ENCODE measurements around the gene STMN1. TPM values are rescaled to one million over a fixed set of nuclear protein-coding genes. Genes with fewer than 3 reads are reported as not detected.

Gene STMN1
- total RNA-seq, 1 experiment from 2014 or later = 368 TPM

DNA sequence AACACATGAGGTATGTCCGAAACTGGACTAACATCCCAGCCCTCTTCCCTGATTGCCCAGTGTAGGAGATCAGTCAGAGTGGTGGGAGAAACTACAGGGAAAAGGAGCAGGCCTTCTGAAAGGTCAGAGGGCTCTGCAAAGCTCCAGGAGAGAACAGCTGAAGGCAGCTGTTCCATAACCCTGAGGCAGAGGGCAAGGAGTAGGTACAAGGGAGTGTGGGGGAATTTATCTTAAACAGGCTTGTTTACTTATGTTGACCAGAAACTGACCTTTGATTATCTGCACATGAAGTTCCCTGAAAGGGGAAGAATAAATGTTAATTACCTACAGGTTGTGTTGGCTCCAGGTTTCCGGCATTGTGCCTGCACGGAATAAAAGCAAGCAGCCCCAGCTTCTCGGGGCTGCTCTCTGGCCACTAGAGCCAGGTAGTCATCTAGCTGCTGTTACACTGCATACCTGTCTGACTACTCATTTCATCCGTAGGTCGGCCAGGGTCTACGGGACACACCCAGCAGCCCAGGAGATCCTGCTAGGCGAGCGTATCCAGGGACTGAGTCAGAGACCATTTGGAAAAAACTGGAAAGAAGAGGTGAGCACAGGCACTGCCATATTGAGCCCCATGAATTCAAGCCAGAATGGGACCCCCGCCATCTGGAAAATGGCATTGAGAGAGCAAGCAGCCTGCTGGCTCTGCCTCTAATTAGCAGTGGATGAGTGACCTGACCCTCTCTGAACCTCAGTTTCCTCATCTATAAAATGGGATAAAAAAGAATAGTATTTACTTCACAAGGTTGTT is 15.8 kb downstream of the STMN1 start:
- no peaks in the 10 kb centered on the region for H3K9me3 ChIP-seq (ENCODE audit: control insufficient read depth in 1 of 2, insufficient read depth in 1 of 2, low read depth in 1 of 2, low read length in 2 of 2)
- DNase-seq (ENCODE audit: low read depth, low spot score) (peak; percentile 96), ATAC-seq (peak; percentile 80)
- H3K27me3 ChIP-seq (ENCODE audit: insufficient read depth, low read length) = no peaks in the 10 kb centered on the region
- intact Hi-C loops (cut with micrococcal nuclease) = loop anchor here (1.0 to 10.0 kb wide), 2 partner anchors 53 to 254 kb away; no protein-coding TSS in a partner anchor
- no peaks in the 10 kb centered on the region; the same call in 1 of the 2 replicates for H3K9me2 ChIP-seq (ENCODE audit: insufficient read depth)
- H3K4me3 ChIP-seq (replicated peaks in 1 of 2; ENCODE audit: low read depth in 1 of 2, low read length in 2 of 2) = peak overlapping the region; percentile 24 to 51
- ChIA-PET RAD21 (ENCODE audit: low non-redundant PET in 1 of 2, low total read pairs in 2 of 2, uncharacterized antibody in 2 of 2, unreplicated experiment in 2 of 2) (interaction anchor here in 1 of 2 experiments (1.5 kb wide), 1 partner anchor 53 kb away, joined by 3 read pairs; no protein-coding TSS in a partner anchor), CTCF (interaction anchor here (1.1 kb wide), 1 partner anchor 15 kb away, joined by 3 read pairs; the partner anchor contains the start of gene PAQR7), POLR2A (interaction anchor here (0.6 to 5.5 kb wide), 6 partner anchors 9 to 107 kb away, joined by 3 to 31 read pairs (median 4); partner anchors contain the start of genes PAFAH2 and PAQR7)
- no peaks in the 10 kb centered on the region for H4K20me1 ChIP-seq (ENCODE audit: insufficient read depth)
- peaks cover 57 to 74% of the 10 kb centered on the region in 2 experiments for H3K4me1 ChIP-seq (ENCODE audit: control insufficient read depth in 1 of 2, insufficient read depth in 2 of 2, low read length in 2 of 2)
- TF ChIP-seq SP1 (IDR thresholded peaks at IDR 0.05; ENCODE audit: low read depth) (peak; percentile 96), ELF1 (IDR thresholded peaks at IDR 0.05; ENCODE audit: borderline replicate concordance, low read depth) (no peak), POLR2A (IDR thresholded peaks at IDR 0.05; ENCODE audit: borderline replicate concordance, extremely low read depth, insufficient read depth, insufficient read length) (no peak), FOSL1 (IDR thresholded peaks at IDR 0.05; ENCODE audit: low read depth) (peak; percentile 94), EZH2phosphoT487 (IDR thresholded peaks at IDR 0.05; ENCODE audit: borderline replicate concordance) (no peak), ZFX (IDR thresholded peaks at IDR 0.05) (no peak), CBX3 (IDR thresholded peaks at IDR 0.05; ENCODE audit: low read depth) (peak; percentile 95), SIN3A (IDR thresholded peaks at IDR 0.05; ENCODE audit: low read depth) (peak; percentile 55; the same call in 1 of the 2 replicates), TCF7L2 (IDR thresholded peaks at IDR 0.05; ENCODE audit: borderline replicate concordance, extremely low read depth, insufficient read depth, insufficient read length) (no peak), POLR2AphosphoS5 (IDR thresholded peaks at IDR 0.05; ENCODE audit: low read depth, low read length) (peak; percentile 63), YY1 (IDR thresholded peaks at IDR 0.05; ENCODE audit: extremely low read depth, insufficient replicate concordance, low read depth, low read length) (peak; percentile 82), JUND (IDR thresholded peaks at IDR 0.05) (peak; percentile 97), ZNF274 (IDR thresholded peaks at IDR 0.05; ENCODE audit: low read depth, low read length) (no peak), EZH2 (IDR thresholded peaks at IDR 0.05) (no peak), CEBPB (IDR thresholded peaks at IDR 0.05; ENCODE audit: low read depth) (no peak; the same call in none of the 2 replicates), SRF (IDR thresholded peaks at IDR 0.05; ENCODE audit: low read depth) (0 out of 2 replicates have a peak, but pooled peaks have one; percentile 50)
- TF ChIP-seq, protein P1, sequence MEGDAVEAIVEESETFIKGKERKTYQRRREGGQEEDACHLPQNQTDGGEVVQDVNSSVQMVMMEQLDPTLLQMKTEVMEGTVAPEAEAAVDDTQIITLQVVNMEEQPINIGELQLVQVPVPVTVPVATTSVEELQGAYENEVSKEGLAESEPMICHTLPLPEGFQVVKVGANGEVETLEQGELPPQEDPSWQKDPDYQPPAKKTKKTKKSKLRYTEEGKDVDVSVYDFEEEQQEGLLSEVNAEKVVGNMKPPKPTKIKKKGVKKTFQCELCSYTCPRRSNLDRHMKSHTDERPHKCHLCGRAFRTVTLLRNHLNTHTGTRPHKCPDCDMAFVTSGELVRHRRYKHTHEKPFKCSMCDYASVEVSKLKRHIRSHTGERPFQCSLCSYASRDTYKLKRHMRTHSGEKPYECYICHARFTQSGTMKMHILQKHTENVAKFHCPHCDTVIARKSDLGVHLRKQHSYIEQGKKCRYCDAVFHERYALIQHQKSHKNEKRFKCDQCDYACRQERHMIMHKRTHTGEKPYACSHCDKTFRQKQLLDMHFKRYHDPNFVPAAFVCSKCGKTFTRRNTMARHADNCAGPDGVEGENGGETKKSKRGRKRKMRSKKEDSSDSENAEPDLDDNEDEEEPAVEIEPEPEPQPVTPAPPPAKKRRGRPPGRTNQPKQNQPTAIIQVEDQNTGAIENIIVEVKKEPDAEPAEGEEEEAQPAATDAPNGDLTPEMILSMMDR (IDR thresholded peaks at IDR 0.05 in 2 of 3, conservative IDR thresholded peaks at IDR 0.05 in 1 of 3; ENCODE audit: borderline replicate concordance in 1 of 3, insufficient read depth in 1 of 3, low read depth in 2 of 3, low read length in 2 of 3) = no peak
- TF ChIP-seq, protein P2, sequence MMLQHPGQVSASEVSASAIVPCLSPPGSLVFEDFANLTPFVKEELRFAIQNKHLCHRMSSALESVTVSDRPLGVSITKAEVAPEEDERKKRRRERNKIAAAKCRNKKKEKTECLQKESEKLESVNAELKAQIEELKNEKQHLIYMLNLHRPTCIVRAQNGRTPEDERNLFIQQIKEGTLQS (IDR thresholded peaks at IDR 0.05) = no peak
- TF ChIP-seq, protein P3, sequence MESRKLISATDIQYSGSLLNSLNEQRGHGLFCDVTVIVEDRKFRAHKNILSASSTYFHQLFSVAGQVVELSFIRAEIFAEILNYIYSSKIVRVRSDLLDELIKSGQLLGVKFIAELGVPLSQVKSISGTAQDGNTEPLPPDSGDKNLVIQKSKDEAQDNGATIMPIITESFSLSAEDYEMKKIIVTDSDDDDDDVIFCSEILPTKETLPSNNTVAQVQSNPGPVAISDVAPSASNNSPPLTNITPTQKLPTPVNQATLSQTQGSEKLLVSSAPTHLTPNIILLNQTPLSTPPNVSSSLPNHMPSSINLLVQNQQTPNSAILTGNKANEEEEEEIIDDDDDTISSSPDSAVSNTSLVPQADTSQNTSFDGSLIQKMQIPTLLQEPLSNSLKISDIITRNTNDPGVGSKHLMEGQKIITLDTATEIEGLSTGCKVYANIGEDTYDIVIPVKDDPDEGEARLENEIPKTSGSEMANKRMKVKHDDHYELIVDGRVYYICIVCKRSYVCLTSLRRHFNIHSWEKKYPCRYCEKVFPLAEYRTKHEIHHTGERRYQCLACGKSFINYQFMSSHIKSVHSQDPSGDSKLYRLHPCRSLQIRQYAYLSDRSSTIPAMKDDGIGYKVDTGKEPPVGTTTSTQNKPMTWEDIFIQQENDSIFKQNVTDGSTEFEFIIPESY (IDR thresholded peaks at IDR 0.05; ENCODE audit: extremely low read depth, insufficient replicate concordance, low read length) = no peak
- TF ChIP-seq, protein P4, sequence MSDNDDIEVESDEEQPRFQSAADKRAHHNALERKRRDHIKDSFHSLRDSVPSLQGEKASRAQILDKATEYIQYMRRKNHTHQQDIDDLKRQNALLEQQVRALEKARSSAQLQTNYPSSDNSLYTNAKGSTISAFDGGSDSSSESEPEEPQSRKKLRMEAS (IDR thresholded peaks at IDR 0.05) = peak; percentile 56
- TSS peak; percentile 71 for BruUV-seq (replicated peaks)
- H2AFZ ChIP-seq (ENCODE audit: low read depth, low read length, poor library complexity, severe bottlenecking) = no peak overlapping the region
- no peaks in the 10 kb centered on the region for H3K79me2 ChIP-seq (ENCODE audit: insufficient read depth, low read length)
- peak overlapping the region; percentile 94 for H3K27ac ChIP-seq (ENCODE audit: low read depth, low read length)
- peak overlapping the region; percentile 87 for H3K4me2 ChIP-seq (ENCODE audit: low read length)
- peak overlapping the region; percentile 78 for H3K9ac ChIP-seq (ENCODE audit: low read length)
- no peaks in the 10 kb centered on the region for H3K36me3 ChIP-seq (ENCODE audit: control insufficient read depth in 1 of 2, insufficient read depth in 2 of 2, low read length in 2 of 2)
